HG03103 (cell line): ENCODE measurements around the gene PLXNA1.

Experiments
- ATAC-seq: cut with Tn5 transposase; IDR thresholded peaks from one replicate; pipeline ENCODE4 v1.9.1; 2021; ENCODE audit warnings: low read depth; ENCODE audit not compliant: unreplicated experiment

The PLXNA1 gene

DNA sequence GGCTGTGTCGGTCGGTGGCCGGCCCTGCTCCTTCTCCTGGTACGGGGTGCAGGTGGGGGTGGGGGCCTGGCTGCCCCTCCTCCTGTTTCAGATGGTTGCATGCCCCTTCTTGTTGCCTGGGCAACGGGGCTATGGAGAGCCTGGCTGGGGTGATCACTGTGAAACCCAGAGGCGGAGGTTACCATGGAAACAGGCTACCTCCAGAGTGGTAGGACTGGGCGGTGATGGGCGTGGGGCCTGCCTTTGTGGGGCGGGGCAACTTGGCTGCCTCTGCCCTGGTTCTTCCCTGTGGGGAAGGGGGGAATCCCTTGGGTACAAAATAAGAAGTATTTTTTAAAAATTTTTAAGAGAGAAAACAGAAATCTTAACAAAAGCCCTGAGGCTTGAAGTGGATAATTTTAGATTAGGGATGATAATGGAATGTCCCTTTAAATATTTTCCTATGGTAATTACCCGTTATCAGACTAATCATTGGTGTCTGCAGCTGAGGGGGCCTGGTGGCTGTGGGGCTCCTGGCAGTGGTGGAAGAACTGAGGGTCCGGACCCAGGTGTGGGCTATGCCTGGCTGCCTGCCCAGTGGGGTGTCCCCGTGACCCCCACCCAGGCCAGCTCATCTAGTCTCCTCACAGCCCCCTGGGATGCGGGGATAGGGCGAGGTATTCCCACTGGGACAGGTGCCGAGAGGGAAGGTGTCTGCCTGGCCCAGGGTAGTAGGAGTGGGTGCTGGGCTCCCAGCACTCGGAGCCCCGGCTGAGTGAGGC lies 32.5 kb downstream of the PLXNA1 start:
- ATAC-seq = peak; percentile 56

DNA sequence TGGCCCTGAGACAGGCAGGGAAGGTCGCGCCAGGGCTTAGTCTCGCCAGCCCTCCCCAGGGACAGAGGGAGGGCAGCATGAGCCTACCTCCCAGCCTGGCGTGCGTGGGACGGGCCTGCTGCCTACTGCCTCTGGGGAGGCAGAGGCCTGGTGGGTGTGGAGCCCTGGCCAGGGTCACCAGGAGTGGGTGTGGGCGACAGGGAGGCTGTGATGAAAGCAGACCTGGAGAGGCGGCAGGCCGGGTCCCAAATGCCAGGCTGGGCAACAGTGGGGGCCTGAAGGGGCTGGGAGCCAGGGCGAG lies 33.1 kb downstream of the PLXNA1 start:
- ATAC-seq = no peak

DNA sequence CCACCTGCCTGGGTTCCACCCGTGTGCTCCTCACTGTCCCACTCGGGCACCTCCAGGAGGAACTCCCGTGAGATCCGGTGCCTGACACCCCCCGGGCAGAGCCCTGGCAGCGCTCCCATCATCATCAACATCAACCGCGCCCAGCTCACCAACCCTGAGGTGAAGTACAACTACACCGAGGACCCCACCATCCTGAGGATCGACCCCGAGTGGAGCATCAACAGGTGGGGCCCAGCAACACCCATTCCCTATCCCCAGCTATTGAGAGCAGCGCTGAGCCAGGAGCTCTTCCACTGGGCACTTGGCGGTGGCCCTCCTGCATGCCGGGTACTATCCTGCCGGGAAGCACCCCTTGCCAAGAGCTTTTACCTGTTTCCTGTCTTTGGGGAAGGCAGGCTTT lies 33.5 kb downstream of the PLXNA1 start:
- no peak for ATAC-seq

DNA sequence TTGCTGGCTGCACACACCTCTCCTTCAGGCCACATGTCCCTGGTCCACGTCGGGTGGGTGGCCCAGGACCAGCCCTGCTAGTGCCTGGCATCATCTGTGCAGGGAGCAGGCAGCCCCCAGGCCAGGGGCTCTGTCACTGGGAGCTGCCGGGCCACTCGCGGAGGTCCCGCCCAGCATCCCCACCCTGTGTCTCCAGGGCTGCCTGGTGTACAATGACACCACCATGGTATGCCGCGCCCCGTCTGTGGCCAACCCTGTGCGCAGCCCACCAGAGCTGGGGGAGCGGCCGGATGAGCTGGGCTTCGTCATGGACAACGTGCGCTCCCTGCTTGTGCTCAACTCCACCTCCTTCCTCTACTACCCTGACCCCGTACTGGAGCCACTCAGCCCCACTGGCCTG lies 34.3 kb downstream of the PLXNA1 start:
- no peak for ATAC-seq

DNA sequence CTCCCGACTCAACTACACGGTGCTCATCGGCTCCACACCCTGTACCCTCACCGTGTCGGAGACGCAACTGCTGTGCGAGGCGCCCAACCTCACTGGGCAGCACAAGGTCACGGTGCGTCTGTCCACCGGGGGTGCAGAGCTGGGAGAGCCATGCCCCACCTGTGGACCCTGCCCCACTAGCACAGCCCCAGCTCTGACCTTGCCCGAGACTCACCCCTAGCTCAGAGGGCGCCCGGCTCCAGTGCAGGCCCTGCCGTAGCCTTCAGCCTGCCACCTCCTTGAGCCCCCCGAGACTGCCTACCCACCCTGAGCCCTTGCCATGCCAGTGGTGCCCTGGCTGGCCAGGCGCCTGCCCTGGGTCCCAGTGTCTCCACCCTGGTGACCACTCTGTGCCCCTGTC lies 34.9 kb downstream of the PLXNA1 start:
- no peak for ATAC-seq

DNA sequence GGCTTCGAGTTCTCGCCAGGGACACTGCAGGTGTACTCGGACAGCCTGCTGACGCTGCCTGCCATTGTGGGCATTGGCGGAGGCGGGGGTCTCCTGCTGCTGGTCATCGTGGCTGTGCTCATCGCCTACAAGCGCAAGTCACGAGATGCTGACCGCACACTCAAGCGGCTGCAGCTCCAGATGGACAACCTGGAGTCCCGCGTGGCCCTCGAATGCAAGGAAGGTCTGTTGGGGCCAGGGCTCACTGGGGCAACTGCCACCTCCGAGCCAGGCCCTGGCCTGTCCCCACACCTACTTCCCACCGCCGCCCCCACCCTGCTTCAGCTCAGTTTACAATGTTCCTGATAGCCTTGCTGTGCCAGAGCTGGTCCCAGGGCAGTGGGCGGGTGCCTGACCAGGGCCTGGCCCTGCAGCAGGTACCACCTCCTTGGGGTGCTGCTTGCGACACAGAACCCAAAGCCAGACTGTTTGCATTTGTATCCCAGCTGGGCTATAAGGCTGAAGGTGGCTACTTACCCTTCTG lies 35.5 kb downstream of the PLXNA1 start:
- no peak for ATAC-seq

DNA sequence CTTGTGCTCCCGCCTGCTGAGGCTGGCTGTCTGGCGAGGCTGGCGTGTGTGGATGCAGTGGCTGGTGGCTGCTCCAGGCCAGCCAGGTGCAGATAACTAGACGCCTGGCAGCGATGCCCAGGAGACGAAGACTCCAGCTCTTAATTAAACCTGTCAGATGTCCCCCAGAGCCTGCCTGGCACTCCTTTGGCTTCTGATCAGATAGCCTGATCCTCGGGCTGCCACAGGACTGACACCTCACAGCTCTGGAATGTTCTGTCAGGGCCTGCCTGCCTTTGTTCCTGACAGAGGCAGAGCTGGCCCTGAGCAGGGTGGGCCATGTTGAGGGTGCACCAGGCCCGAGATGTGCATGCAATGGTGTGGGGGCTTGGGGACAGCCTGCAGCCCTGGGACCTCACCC lies 36.5 kb downstream of the PLXNA1 start:
- ATAC-seq = no peak

DNA sequence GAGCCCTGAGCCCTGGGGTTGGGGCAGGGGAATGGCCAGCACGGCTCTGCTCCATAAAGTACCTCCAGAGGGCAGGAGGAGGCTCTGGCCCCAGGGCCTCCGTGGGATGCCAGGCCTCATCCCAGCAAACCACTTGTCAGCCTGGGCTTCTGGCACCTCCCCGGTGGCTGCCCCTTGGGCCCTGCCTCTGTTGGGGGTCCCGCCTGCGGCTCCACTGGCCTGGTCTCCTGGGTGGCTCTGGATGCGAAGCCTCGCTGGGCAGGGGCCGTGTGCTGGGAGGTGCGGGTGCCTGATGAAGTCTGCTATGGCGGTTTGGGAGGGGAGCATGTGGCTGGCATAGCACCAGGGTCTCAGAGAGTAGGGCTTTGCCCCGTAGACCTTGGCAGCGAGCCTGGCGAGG lies 37.6 kb downstream of the PLXNA1 start:
- ATAC-seq = no peak

DNA sequence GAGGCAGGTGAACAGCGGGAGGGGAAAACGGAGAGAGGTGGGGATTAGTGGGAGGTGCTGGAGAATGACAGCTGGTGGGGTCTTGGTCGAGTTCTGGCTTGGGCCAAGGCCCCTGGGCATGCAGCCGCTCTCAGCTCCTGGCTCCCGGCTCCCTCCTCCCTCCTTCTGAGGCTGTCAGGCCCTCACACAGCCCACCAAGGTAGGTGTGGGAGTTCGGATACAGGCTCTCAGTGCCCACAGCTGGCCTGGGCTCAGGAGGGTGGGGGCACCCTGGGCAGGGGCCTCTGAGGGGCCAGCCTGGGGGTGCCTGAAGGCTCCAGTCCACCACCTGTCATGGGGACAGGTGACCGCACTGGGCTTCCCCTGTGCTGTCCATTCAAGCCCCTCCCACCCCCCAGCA lies 39.9 kb downstream of the PLXNA1 start:
- no peak for ATAC-seq

DNA sequence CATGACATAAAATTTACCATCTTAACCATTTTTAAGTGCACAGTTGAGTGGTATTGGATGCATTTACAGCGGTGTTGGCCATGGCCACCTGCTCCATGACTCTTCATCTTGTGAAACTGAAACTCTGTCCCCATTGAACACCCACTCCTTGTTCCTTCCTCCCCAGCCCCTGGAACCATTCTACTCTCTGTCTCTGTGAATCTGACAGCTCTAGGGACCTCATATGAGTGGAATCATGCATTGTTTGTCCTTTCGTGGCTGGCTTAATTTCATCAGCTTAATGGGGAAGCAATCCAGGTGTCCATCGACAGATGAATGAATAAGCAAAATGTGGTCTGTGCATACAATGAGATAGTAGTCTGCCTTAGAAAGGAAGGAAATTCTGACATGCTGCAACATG lies 42.5 kb downstream of the PLXNA1 start:
- ATAC-seq = no peak

DNA sequence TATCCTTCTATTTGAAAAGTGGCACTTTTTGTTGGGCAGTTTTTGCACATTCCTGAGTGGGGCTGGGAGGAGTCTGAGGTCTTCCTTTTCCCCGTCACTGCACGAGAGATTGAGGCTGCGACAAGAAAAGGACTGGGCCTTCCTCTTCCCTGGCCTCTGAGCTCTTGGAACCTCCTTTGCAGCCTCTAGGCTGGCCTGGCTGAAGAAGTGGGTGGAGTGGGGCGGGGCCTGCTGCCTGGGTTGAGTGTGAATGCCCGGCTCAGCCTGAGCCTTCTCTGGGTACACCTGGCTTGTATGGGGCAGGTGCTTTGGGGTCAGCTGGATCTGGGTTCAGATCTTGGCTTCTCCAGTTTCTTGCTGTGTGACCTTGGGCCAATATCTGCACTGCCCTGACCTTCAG lies 43.1 kb downstream of the PLXNA1 start:
- ATAC-seq = no peak

DNA sequence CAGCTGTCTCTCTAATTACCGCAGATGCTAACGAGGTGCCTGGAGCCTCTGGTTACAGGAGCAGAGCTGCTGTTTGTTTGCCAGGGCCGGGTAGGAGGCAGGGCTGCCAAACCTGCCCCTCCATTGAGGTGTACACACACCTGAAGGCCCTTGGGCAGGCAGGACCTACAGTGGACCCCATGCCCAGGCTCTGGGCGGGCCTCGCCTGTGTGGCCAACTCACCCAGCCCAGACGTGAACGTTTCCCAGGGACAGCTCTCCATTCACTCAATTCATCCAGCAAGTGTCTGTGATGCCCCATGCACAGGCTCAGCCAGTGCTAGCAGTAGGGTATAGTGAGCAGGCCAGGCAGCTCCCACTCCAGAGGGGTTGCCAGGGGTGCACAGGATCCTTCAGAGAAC lies 43.7 kb downstream of the PLXNA1 start:
- no peak for ATAC-seq

DNA sequence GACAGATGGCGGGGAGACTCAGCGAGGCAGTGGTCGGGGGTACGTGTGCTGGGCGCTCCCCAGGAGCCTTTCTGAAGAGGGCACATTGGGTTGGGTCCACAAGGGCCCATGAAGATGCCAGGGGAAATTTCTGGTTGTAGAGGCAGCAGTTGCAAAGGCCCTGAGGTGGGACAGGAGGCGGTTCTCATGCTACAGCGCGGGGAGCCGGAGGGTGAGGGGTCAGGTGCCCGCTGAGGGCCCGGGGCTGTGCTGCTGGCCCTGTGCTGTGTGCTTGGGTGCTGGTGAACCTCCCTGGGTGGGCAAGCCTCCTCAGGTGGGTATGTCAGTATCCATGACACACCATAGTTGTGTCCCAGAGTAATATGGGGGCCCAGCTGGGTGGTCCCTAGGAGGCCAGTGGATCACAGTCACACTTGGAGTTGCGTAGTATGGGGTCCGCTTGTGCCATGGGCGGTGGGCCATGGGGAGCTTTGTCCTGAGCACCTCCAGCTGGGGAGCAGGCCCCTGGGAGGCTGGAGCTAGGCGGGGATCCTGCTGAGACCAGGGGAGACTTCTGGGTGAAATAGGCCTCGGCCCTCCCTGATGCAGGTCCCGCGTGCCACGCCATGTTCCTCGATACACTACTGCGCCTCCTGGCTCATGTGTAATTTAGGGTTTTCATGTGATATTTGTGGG lies 44.3 kb downstream of the PLXNA1 start:
- no peak for ATAC-seq

DNA sequence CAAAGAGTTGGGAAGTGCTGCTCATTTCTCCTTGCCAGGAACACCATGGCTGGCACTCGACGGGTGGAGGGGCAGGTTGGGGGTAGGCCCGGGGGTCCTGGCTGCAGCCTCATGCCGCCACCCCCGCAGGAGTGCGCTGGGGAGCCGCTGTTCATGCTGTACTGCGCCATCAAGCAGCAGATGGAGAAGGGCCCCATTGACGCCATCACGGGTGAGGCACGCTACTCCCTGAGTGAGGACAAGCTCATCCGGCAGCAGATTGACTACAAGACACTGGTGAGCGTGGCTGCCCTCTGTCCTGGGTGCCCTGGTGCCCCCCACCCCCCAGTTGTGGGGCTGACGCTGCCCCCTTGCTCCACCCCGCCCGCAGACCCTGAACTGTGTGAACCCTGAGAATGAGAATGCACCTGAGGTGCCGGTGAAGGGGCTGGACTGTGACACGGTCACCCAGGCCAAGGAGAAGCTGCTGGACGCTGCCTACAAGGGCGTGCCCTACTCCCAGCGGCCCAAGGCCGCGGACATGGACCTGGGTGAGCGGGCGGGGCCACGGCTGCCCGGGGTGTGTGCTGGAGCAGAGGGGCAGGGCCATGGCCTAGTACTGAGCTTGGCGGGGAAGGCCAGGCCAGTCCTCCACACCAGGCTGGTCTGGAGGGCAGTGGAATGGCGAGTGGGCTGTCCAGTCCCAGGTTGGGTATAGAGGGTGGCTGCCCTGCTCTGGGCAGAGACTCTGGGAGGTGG lies 45.1 kb downstream of the PLXNA1 start:
- ATAC-seq = no peak

DNA sequence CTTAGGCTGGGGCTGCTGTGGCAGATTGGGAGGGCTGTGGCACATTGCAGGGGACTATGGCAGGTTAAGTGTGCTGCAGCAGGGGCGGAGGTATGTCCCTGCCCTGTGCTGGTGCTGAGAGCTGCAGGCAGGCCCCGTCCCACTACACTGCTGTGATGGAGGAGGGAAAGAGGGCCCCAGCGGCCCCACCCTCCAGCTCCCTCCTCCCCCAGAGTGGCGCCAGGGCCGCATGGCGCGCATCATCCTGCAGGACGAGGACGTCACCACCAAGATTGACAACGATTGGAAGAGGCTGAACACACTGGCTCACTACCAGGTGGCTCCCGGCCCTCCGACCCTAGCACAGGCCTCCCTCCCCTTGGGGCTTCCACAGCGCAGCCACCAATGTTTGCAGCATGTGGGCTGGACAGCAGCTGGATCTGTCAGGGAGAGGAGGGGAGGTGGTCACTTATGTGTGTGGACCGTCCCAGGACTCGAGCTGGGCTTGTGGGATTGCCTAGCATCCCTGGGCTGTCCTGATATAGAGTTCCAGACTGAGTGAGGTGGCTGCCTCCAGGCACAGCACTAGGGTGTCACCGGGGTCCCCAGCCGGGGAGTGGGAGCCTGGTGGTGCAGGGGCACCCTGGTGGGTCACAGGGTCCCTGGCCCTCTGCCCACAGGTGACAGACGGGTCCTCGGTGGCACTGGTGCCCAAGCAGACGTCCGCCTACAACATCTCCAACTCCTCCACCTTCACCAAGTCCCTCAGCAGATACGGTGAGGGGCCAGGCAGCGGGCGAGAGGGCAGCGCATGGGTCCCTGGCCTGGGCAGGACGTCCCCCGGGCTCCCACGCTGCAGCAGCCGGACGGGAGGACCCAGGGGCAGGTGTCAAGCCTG lies 46.1 kb downstream of the PLXNA1 start:
- no peak for ATAC-seq

DNA sequence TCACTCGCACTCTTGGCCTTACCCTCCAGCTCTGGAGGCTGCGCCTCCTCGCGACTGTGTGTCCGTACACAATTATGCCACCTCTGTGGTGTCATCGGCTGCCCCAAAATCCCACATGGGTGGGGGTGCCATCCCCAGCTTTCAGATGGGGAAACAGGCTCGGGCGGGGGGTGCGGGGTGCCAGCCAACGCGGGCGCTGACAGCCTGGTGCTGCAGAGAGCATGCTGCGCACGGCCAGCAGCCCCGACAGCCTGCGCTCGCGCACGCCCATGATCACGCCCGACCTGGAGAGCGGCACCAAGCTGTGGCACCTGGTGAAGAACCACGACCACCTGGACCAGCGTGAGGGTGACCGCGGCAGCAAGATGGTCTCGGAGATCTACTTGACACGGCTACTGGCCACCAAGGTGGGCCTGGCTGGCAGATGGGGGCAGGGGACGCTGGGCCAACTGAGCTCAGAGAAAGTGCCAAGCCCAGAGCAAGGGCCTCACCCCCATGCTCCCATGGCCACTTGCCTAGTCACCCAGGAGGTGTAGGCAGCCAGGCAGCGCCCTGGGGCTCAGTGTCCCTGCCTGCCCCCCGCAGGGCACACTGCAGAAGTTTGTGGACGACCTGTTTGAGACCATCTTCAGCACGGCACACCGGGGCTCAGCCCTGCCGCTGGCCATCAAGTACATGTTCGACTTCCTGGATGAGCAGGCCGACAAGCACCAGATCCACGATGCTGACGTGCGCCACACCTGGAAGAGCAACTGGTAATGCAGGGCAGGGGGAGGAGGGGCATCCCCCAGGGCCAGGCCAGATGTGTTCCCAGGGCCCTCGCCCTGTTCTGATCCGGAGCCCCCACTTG lies 47.0 kb downstream of the PLXNA1 start:
- no peak for ATAC-seq

DNA sequence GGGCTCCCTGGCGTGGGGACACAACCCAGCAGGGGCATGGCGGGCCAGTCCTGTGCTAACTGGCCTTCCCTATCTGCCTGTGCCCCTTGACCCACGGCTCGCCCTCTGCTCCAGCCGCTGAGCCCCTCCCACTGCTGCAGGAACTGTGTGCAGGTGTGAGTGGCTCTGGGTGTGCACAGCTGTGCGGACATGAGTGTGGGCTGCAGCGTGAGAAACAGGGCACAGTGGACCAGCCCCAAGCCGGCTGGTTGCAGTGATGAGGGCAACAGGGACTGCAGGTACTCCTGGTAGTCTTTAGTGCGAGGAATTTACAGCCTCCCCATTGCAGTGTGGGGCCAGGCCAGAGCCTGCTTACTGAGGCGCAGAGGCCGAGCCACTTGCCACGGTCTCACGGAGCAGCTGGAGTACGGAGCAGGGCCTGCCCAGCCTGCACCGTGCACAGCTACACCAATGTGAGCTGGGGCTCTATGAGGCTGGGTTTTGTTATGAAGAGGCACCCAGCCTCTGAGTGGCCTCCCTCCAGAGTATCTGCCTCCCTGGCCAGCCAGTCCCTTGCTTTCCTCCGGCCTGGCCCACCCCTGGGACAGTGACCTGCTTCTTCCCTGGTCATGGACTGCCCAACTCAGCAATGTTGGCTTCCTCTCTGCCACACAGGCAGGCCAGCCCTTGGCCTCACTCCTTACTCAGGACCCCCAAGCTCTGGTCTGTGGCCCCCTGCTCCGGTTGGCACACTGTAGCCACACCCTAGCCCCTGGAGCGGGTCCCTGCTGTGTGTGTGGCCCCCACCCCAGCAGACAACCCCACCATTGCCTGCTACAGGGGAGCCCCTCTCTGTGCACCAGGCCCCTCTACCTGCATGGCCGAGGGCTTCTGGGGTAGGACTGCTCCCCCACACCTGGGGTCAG lies 47.8 kb downstream of the PLXNA1 start:
- ATAC-seq = no peak

DNA sequence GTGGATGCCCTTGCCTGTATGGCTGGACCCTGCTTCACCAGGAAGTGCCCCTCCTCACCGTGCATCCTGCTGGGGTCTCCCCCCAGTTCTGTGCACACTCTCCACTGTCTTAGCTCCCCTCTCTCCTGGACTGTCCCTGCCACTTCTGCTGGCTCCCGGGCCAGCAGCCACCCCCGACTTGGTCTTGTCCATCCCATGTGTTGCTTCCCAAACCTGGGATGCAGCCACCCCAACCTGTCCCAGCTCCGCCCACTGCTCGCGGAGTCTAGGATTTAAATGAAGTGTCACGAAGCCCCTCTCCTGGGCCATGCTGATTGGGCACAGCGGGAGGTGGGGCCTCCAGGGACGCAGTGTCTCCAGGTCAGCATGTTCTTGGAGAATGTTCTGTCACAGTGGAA lies 48.5 kb downstream of the PLXNA1 start:
- ATAC-seq = no peak

DNA sequence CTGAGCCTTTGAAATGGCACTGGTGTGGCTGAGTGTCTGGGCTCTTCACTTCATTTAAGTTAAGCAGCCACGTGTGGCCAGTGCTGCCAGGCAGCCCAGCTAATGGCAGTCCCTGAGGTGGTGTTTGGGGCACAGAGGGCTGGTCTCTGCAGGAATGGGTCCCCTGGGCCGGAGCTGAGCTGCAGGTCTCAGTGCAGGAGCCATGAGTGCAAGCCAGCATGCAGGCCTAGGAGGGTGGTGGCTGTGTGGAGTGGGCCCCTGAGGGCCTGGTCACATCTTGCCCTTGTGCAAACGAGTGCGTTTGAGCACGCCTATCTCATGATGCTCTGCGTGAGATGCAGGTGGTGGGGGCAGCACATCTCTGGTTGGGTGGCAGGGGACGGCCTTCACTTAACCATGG lies 48.9 kb downstream of the PLXNA1 start:
- no peak for ATAC-seq
